ENCODE results near the gene RNU5B-1.

The RNU5B-1 gene

GRCh38 chr15:65289261-65289854 is 15.1 kb upstream of the RNU5B-1 start:
- DNase-seq, result no peak

DNA sequence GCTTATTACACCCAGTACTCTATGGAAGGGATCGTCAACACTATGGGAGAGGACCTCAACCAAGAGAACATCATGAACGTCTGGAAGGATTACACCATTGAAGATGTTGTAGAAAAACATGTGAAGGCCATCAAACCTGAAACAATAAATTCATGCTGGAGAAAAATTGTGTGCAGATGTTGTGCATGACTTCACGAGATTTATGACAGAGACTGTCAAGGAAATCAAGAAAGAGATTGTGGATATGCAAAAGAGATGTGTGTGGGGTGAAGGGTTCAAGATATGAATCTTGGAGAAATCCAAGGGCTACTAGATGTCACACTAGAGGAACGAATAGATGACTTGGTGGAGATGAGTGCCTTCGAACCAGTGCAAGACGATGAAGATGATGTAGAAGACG is 14.2 kb upstream of the RNU5B-1 start:
- DNase-seq, result no peak

- no peak for DNase-seq
These were observed 11.4 kb upstream of the RNU5B-1 start for GRCh38 chr15:65292938-65293518.

DNA sequence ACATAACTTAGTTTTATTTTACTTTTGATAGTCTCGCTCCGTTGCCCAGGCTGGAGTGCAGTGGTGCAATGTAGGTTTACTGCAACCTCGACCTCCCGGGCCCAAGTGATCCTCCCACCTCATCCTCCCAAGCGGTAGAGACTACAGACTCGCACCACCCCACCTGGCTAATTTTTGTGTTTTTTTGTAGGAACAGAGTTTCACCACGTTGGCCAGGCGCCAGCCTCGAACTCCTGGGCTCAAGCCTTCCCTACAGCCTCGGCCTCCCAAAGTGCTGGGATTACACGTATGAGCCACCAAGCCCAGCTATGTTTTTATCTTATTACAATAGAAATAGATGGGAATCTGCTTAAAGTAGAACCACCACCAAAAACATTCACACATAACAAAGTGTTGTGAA is 5.7 kb upstream of the RNU5B-1 start:
- no peak for DNase-seq

DNA sequence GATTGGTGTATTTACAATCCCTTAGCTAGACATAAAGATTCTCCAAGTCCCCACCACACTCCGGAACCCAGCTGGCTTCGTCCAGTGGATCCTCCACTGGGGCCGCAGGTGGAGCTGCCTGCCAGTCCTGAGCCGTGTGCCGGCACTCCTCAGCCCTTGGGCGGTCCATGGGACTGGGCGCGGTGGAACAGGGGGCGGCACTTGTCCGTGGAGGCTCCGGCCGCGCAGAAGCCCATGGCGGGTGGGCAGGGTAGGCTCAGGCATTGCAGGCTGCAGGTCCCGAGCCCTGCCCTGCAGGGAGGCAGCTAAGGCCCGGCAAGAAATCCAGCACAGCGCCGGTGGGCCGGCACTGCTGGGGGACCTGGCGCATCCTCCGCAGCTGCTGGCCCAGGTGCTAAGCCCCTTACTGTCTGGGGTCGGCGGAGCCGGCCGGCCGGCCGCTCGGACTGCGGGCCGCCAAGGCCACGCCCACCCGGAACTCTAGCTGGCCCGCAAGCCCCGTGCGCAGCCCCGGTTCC is 3.5 kb upstream of the RNU5B-1 start:
- no peak for DNase-seq

DNA sequence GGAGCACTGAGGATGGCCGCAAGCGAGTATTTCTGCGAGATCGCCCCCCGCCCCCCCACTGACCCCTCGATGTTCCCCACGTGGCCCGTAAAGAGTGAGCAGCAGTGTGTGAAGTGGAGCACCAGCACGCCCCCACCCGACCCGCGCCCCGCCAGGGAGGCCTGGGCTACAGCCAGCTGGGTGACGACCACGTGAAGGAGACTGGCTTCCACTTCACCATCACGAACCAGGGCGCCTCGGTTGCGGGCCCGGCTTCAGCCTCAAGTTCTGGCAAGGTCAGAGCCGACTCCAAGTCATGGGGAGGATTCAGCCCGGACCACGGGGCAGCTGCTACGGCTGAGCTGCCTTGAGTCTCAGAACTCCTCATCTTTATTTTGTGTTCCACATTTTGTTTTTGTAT is 2.4 kb upstream of the RNU5B-1 start:
- DNase-seq, result no peak

DNA sequence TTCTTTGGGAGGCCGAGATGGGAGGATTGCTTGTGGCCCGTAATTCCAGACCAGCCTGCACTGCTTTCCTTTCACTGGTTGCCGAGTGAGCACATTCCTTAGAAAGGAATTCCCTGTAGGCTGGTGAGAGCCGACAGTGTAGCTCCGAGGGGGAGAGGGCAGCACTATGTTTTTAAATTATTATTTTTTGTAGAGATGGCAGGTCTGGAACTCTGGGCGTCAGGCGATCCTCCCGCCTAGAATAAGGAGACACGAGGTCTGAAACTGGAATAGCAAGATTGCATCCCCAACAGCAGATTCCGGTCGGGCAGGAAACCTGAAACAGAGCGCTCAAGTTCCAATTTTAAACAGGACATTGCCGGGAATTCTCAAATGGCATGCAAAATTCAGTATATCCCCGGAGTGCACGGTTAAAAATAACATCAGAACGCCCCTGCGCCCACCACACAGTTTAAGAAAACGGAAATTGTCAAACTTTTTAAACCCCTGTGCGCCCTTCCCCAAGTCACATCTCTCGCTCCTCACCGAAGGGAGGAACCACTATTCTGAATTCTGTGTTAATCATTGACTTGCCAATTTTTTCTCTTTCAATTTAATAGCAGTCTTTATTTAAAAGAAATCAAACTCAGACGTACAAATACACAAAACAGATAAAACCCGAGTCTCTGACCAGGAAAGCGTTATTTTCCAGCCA is 643 bp upstream of the RNU5B-1 start:
- peak; percentile 20 for DNase-seq

DNA sequence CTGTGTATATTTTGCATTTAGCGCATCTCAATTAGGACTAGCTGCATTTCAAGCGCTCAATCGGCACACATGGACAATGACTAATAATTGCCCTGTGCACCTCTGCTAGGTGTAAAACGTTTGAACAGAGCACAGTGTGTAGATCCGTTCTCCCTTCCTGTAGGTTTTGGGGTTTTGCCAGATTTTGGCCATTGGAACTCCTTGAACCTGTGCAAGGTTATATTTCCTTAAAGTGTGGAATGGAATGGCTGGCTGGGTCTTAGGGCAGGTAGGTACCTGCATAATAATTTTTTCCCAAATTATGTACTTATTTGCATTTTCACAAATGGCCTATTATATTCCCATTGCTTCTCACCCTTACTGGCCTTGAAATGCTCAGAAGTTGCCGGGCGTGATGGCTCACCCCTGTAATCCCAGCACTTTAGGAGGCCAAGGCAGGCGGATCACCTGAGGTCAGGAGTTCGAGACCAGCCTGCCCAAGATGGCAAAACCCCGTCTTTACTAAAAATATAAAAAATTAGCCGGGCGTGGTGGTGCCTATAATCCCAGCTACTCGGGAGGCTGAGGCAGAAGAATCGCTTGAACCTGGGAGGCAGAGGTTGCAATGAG is 777 bp downstream of the RNU5B-1 start:
- no peak for DNase-seq

GRCh38 chr15:65305776-65306175 is 1.3 kb downstream of the RNU5B-1 start:
- DNase-seq, result peak; percentile 17

- DNase-seq, result no peak
These were observed 2.1 kb downstream of the RNU5B-1 start for GRCh38 chr15:65306551-65306950.

GRCh38 chr15:65307978-65308377 is 3.5 kb downstream of the RNU5B-1 start:
- no peak for DNase-seq

- DNase-seq, result no peak
These were observed 5.5 kb downstream of the RNU5B-1 start for GRCh38 chr15:65309882-65310418.

DNA sequence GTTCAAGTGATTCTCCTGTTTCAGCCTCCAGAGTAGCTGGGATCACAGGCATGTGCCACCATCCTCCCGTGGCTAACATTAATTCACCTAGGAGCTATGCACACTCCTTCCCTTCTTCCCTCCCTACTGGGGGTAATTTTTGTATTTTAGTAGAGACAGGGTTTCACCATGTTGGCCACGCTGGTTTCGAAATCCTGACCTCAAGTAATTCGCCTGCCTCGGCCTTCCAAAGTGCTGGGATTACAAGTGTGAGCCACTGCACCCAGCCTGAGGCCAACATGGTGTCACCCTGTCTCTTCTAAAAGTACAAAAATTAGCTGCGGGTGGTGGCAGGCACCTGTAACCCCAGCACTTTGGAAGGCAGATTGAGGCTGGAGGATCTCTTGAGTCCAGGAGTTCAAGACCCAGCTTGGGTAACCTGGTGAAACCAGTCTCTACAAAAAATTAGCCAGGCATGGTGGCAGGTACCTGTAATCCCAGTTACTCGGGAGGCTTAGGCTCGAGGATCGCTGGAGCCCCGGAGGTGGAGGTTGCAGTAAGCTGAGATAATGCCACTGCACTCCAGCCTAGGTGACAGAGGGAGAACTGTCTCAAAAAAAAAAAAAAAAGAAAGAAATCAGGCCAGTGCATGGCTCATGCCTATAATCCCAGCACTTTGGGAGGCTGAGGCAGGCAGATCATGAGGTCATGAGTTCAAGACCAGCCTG is 6.1 kb downstream of the RNU5B-1 start:
- no peak for DNase-seq

- no peak for DNase-seq
These were observed 7.3 kb downstream of the RNU5B-1 start for GRCh38 chr15:65311760-65312159.

DNA sequence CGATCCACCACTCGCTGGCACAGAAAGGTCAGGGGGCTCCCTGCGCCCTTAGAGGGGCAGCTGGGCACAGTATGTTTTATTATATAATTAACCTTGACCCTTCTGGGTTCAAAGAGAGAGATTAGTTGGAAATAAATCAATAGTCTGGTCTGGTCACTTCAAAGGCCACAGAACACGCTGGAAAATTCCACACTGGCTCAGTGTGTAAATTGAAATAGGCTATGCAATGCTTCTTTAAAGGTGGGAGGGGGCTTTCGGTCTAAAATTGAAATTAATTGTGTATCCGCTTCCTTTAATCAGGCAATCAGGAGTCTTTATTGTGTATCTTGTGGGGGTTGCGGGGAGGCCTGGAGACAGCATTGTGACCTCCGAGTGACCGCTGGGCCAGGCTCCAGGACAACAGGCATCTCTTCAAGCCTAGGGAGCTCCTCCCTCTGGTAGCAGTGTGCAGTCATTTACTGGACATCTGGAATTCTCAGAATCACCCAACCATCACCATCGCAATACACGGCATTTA is 8.0 kb downstream of the RNU5B-1 start:
- DNase-seq, result no peak

DNA sequence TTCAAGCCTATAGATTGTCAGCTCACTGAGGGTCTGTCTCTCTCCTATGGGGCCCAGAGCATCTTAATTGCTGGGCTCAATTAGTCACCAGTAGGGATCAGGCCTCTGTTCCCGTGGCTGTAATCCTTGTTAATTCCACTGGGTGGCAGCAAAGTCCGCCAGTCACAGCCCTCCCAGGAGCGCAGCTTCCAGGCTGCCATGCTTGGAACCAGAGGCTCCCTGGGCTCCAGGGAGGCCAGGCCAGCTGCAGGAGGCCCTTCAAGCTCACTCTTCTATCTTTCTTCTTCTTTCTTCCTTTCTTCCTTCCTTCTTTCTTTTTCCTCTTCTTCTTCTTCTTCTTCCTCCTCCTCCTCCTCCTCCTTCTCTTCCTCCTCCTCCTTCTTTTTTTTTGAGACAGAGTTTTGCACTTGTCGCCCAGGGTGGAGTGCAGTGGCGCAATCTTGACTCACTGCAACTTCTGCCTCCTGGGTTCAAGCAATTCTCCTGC is 14.4 kb downstream of the RNU5B-1 start:
- peak; percentile 87 for DNase-seq

- no peak for DNase-seq
These were observed 18.6 kb downstream of the RNU5B-1 start for GRCh38 chr15:65323071-65323511.

DNA sequence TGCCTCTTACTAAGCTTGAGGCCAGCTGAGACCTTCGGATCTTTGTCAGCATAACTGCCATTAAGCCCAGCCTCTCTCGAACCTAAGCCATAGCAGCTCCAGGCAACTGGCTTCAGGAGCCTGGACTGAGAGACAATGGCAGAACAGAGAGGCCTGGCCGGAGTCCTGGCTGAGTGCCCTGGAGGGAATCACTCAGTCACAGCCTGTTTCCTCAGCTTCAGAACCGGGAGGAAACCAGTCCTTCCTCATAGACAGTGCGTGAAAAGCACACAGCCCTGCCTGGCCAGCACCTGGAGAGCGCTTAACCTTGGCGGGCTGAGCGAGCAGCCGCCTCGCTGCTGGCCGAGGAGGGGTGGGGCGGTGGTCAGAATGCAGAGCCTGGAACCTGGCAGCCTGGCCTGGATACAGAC is 21.6 kb downstream of the RNU5B-1 start:
- no peak for DNase-seq

- DNase-seq, result no peak
These were observed 22.3 kb downstream of the RNU5B-1 start for GRCh38 chr15:65326818-65327217.

- no peak for DNase-seq
These were observed 23.3 kb downstream of the RNU5B-1 start for GRCh38 chr15:65327651-65328393.

GRCh38 chr15:65328506-65329287 is 24.2 kb downstream of the RNU5B-1 start:
- no peak for DNase-seq
